Kasumi-1 (cell line): Measurements from ENCODE around the gene NR5A1.
A peak's percentile ranks its signal among the peaks of the same experiment; 100 is the strongest.

Experiments
- DNase-seq, 2 experiments: peaks; one replicate each; lab custom pipeline; 2025; lab: John Stamatoyannopoulos, UW

The NR5A1 gene

GRCh38 chr9:124498499-124499146, 8.6 kb downstream of the NR5A1 start:
- DNase-seq: no peak

- no peak for DNase-seq
These were observed 9.2 kb downstream of the NR5A1 start for GRCh38 chr9:124498040-124498439.

GRCh38 chr9:124497441-124497840, 9.8 kb downstream of the NR5A1 start:
- DNase-seq: no peak

- DNase-seq: no peak
These were observed 10.7 kb downstream of the NR5A1 start for GRCh38 chr9:124496463-124496862.

- no peak for DNase-seq
These were observed 11.1 kb downstream of the NR5A1 start for GRCh38 chr9:124496075-124496449.

GRCh38 chr9:124495126-124496074, 11.8 kb downstream of the NR5A1 start:
- DNase-seq: no peak

GRCh38 chr9:124493794-124494479, 13.3 kb downstream of the NR5A1 start:
- no peak for DNase-seq

GRCh38 chr9:124493218-124493617, 14.0 kb downstream of the NR5A1 start:
- no peak for DNase-seq

- DNase-seq: no peak
These were observed 14.4 kb downstream of the NR5A1 start for GRCh38 chr9:124492818-124493217.

- DNase-seq: no peak
These were observed 15.9 kb downstream of the NR5A1 start for GRCh38 chr9:124491049-124491975.

GRCh38 chr9:124490004-124490403, 17.2 kb downstream of the NR5A1 start:
- no peak for DNase-seq

GRCh38 chr9:124489222-124489621, 18.0 kb downstream of the NR5A1 start:
- no peak for DNase-seq

GRCh38 chr9:124488641-124489210, 18.5 kb downstream of the NR5A1 start:
- DNase-seq: no peak

GRCh38 chr9:124487260-124488182, 19.7 kb downstream of the NR5A1 start:
- no peak for DNase-seq

GRCh38 chr9:124486778-124487259, 20.4 kb downstream of the NR5A1 start:
- no peak for DNase-seq

- DNase-seq: no peak
These were observed 21.3 kb downstream of the NR5A1 start for GRCh38 chr9:124485936-124486335.

- no peak for DNase-seq
These were observed 22.0 kb downstream of the NR5A1 start for GRCh38 chr9:124485201-124485600.

- DNase-seq: no peak
These were observed 23.7 kb downstream of the NR5A1 start for GRCh38 chr9:124483481-124483880.

- no peak for DNase-seq
These were observed 24.7 kb downstream of the NR5A1 start for GRCh38 chr9:124482431-124483031.

GRCh38 chr9:124481115-124481514, 26.1 kb downstream of the NR5A1 start:
- peak; percentile 39 to 61 for DNase-seq
